GM12872 (cell line): ENCODE data around the gene CTNNA2.

Experiments used
- TF ChIP-seq, protein P1 (sequence below): IDR thresholded peaks from 3 replicates; pipeline ENCODE4 v1.5.1; 2011; ENCODE audit warnings: low read depth, mild to moderate bottlenecking, low read length, moderate library complexity; ENCODE audit not compliant: insufficient read depth

The CTNNA2 gene

DNA sequence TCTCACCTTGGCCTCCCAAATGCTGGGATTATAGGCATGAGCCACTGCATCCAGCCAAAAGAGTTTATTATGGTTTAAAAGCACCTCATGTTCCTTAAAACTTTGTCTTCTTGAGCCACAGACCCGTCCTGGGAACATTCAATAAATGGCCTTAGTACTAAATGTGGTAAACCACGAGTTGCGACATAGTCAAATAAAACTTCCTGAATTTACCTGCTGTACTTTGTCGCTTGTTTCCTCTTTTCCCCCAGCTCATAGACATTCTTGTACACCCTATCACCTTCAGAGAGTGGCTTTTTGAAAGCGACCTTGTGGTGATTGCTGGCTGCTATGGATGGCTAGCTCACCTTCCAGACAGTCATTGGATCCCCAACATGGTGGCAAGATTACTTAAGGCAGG, 481.3 kb downstream of the CTNNA2 start:
- TF ChIP-seq, protein P1, sequence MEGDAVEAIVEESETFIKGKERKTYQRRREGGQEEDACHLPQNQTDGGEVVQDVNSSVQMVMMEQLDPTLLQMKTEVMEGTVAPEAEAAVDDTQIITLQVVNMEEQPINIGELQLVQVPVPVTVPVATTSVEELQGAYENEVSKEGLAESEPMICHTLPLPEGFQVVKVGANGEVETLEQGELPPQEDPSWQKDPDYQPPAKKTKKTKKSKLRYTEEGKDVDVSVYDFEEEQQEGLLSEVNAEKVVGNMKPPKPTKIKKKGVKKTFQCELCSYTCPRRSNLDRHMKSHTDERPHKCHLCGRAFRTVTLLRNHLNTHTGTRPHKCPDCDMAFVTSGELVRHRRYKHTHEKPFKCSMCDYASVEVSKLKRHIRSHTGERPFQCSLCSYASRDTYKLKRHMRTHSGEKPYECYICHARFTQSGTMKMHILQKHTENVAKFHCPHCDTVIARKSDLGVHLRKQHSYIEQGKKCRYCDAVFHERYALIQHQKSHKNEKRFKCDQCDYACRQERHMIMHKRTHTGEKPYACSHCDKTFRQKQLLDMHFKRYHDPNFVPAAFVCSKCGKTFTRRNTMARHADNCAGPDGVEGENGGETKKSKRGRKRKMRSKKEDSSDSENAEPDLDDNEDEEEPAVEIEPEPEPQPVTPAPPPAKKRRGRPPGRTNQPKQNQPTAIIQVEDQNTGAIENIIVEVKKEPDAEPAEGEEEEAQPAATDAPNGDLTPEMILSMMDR: no peak

DNA sequence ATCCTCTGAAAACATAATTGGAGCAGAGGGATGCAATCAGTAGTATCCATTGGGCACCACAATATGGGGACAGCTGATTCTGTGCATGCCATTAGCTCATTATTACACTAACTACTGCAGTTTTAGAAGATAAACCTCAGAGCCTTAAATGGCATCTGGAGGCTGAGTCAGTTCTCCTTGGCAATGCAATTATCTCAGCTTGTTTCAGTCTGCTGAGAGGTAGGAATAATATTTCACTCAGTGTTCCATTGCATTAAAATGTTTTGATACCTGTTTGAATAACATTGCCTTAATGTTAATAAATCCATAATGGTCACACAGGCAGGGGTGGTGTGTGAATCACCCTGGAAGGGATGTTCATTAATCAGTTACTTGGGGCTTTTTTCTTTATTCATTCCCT, 482.1 kb downstream of the CTNNA2 start:
- TF ChIP-seq, protein P1: no peak

DNA sequence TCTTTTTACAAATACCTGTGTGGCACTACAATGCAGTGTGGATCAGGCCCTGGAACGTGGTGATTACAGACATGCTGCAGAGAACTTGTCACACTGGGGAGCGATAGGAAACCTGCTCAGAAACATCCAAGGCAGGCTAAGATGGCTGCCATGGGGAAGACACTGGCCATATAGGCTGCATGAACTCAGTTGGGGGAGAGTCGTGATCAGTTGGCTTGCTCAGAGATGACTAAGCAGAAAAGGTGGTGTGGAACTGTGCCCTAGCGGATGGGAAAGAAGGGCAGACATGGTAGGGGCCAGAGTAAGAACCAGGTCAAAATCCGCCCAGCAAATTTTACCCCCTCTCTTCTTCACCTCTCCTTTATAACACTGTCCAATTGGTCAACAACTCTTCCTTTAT, 483.9 kb downstream of the CTNNA2 start:
- TF ChIP-seq, protein P1: no peak

DNA sequence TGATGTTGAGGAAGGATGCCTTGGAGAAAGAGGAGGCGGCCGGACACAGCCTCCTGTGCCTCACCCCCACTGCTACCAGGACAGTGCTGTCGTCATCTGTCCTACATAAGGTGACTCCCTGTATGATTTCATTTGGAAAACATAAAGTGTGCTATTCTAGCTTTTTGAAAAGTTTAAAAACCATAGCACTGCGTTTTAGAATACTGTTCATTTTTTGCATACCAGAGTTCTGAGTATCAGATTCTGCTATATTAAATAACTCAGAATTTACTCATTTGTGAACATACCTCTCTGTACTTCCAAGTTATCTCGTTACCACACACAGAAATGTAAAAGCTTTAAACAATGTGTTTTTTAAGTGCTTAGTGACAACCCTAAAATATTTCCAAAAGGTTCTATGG, 488.9 kb downstream of the CTNNA2 start:
- TF ChIP-seq, protein P1: no peak

DNA sequence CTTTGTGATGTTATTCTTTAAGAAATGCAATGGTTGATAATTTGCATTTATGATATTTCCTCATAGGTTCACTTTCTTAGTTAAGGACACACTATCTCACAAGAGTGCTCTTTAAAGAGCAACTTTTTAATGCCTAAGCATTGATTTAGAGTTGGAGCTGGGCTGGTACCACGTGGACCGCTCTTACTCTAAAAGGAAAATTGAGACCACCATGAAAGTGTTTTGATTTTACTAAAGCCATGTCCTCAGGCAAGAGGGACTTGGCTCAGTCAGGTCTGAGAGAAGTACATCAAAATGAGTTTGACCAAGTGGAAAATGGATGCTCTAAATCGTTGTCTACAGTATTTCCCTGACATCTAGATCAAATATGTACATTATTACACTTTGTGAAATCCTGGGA, 489.3 kb downstream of the CTNNA2 start:
- TF ChIP-seq, protein P1: no peak

DNA sequence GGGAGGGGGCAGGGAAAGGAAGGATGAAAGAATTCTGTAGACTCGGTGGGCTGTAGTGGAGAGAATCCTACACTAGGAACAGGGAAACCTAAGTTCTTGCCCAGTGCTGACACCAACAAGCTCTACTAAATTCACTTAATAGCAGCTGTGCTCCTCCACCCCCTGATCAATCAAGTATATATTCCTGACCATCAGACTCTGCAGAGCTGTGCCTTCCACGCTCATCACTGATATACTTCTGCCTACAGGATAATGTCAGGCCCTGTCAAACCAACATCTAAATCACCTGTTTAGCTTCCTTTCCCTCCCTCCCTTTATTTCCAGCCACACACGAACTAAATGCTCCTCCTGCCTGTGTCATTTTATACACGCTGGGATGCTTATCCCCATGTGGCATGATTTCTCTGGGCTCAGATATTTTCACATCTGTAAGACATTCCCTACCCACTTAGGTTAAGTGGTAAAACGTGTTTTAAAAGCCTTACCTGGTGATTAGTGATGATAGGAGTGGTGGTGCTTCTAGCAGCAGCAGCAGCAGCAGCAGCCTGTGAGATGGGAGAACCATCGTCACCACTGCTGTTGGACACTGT, 489.8 kb downstream of the CTNNA2 start:
- TF ChIP-seq, protein P1: no peak

DNA sequence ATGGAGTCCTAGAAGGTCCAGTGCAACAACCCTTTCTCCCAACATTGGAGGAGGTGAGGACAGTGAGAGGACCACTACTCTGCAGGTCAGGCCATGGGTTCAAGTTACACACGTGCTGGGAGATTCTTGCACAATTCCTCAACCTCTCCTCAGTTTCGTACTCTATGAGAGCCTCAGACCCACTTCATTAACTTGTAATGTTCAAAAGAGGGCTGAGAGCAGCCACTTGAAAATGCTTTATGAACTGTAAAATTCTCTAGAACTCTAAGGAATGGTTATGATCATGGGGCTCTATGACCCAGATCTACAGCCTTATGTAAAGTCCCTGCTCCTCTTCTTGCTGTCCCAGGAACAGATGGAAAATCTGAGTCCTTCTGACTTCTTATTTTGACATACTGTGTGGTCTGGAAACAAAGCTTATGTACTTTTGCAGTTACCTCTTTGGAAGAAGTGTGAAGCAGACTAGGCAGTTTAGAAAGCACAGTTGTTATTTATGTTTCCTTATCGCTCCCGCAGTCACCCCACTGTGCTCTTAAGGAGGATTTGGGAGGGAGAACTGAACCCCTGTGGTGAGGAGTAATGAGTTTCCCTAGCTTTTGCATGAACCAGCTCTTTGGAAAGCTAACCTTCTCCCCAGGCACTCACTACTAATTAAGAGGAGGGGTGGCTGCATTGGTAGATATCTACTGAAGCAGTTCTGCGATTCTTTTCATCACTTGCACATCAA, 495.1 kb downstream of the CTNNA2 start:
- TF ChIP-seq, protein P1: no peak
